Uterus (tissue), 2 donors: Measurements from ENCODE around the gene HNRNPH2.

Experiments
- POLR2A ChIP-seq, 2 donors: fragments of 450-650 bp; IDR thresholded peaks; one replicate each; pipeline ENCODE4 v1.6.1; 2016; ENCODE audit warnings: antibody characterized with exemption in 2 of 2, mild to moderate bottlenecking in 1 of 2, moderate library complexity in 1 of 2
- TF ChIP-seq, protein P1 (sequence below), 4 experiments: fragments of 200-600 bp in 2 of 4; fragments of 450-650 bp in 2 of 4; sonication (generic) in 2 of 4; IDR thresholded peaks; one replicate each; pipeline ENCODE4 v1.5.1; 2016 to 2019; ENCODE audit warnings: antibody characterized with exemption in 4 of 4, mild to moderate bottlenecking in 2 of 4, moderate library complexity in 1 of 4

DNA sequence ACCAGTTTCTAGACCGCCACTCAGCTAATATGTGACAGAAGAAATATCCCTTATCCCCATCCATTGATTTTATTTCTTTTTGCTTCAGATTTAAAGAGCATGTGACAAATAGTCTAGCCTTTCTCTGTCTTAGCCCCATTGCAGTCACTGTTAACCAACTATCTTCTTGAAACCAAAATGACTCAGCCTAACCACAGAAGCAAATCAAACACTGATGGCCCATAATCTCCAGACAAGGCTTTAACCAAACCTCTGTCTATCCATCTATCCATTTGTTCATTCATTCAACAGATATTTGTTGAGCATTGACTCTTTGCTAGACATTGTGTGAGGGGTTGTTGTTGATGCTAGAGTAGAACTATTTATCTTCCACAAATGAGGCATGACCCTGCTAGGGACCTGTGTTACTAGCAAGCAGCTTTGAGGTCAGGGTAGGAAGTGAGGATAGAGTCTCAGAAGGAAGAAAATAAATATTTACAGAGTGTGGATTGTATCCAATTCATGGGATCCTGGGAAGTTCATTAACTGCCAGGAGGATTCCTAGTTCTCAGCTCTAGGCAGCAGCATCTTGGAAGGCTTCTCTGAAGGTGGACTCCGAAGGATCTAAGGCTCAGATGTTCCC, 22.5 kb downstream of the HNRNPH2 start:
- TF ChIP-seq, protein P1, sequence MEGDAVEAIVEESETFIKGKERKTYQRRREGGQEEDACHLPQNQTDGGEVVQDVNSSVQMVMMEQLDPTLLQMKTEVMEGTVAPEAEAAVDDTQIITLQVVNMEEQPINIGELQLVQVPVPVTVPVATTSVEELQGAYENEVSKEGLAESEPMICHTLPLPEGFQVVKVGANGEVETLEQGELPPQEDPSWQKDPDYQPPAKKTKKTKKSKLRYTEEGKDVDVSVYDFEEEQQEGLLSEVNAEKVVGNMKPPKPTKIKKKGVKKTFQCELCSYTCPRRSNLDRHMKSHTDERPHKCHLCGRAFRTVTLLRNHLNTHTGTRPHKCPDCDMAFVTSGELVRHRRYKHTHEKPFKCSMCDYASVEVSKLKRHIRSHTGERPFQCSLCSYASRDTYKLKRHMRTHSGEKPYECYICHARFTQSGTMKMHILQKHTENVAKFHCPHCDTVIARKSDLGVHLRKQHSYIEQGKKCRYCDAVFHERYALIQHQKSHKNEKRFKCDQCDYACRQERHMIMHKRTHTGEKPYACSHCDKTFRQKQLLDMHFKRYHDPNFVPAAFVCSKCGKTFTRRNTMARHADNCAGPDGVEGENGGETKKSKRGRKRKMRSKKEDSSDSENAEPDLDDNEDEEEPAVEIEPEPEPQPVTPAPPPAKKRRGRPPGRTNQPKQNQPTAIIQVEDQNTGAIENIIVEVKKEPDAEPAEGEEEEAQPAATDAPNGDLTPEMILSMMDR (IDR thresholded peaks at IDR 0.05): no peak
- TF ChIP-seq POLR2A (IDR thresholded peaks at IDR 0.05): no peak
